Stimulated activated CD8-positive, alpha-beta memory T cell treated with anti-CD3 and anti-CD28 coated beads, Interleukin-4, amount 100 ng/mL, for 24 hours (primary cell): ENCODE results near the gene ZSCAN1.
A peak's percentile ranks its signal among the peaks of the same experiment; 100 is the strongest.

ENCODE experiments used
- DNase-seq: peaks from one replicate; pipeline ENCODE4 v3.0.0-alpha.2; 2020; ENCODE audit warnings: low read depth

Gene ZSCAN1

DNA sequence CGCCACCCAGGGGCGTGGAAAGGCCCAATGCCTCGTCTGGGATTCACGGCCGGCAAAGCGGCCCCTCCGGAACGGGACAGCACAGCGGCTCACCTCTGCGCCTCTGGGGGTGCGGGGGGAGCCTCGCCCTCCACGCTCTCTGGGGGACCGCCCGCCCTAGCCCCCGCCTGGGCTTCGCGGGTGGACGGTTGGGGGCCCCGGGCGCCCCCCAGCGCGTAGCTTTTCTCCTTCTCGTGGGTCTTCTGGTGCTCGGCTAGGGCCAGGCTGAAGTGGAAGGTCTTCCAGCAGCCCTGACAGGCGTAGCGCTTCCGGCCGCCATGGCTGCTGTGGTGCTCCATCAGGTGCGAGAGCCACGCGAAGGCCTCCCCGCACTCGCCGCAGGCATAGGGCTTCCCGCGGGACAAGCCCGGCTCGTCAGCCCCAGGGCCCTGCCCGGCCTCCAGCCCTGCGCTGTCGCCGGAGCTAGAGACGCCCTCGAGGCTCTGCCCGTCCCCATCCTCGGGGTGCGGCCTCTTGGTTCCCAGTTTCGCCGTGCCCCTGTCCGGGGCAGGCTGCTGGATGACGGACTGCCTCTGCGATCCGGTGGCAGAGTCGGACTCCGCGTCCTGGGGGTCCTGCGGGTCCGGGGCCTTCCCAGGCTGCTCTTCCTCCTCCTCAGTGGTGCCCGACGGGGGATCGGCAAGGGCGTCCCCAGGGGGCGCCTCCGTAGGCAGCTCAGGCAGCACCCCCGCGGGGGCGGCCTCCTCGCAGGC, 50.9 kb downstream of the ZSCAN1 start:
- no peak for DNase-seq

- no peak for DNase-seq
Measured at GRCh38 chr19:58085348-58085875, 51.6 kb downstream of the ZSCAN1 start.

GRCh38 chr19:58086825-58087710, 53.2 kb downstream of the ZSCAN1 start:
- DNase-seq, result no peak

DNA sequence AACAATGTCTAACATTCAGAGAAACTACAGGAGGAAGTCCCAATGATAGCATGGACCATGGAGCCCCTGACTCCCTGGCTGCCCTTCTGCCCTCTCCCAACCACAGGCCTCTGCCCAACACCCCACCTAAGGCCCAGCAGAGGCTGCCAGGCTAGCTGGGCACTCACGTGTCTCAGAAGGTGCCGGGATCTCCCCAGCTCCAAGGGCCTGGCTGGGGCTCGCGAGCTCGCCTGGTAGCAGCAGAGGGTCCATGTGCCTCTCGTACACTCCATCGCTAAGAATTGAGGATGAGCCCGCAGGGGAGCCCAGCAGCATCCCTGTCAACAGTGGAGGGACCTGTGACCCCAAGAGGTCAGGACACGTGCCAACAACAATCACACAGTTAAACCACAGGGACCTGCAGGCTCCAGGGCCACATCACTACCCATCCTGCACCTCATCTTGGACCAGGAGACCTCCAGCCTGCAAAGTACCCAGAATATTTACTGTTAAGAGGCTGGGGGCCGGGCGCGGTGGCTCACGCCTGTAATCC, 54.8 kb downstream of the ZSCAN1 start:
- no peak for DNase-seq

- DNase-seq, result no peak
Measured at GRCh38 chr19:58089846-58090245, 56.0 kb downstream of the ZSCAN1 start.

- no peak for DNase-seq
Measured at GRCh38 chr19:58091251-58091995, 57.6 kb downstream of the ZSCAN1 start.

- no peak for DNase-seq
Measured at GRCh38 chr19:58093071-58093470, 59.2 kb downstream of the ZSCAN1 start.

DNA sequence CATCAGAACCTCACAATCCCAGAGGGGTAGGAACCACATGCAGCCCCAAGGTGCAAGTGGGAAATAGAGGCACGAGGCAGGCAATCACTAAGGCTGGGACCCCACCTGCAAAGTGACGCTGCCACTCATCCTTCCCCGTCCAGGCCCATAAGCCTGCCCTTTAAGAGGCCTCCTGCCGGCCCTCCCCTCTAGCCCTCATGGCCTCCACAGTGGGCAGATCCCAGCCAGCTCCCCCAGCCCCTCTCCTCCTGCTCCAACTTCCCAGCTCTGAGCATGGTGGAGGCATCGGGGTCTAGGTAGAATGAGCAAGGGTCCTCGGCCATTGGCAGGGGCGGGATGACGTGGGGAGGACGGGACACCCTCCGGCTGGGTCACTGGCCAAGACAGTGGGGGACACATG, 61.5 kb downstream of the ZSCAN1 start:
- DNase-seq, result no peak

- no peak for DNase-seq
Measured at GRCh38 chr19:58096884-58097283, 63.1 kb downstream of the ZSCAN1 start.

DNA sequence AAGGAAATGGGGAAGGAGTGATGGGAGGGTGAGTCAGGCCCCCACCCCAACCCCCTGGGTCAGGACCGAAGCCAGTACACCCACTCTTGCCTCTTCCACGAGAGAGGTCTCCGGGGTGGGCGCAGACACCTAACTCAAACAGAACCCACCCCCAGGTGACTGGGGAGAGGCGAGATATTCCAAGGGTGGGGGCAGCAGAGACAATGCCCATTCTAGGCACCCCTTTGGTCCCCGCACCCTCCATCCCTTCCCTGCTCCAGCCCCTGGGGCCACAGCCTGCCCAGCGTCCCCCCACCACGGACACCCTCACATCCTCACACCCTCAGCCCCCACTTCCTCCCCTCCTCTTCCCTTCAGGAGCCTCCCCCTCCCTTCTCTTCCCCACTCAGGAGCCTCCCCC, 63.5 kb downstream of the ZSCAN1 start:
- no peak for DNase-seq

- DNase-seq, result peak; percentile 92
Measured at GRCh38 chr19:58097781-58098681, 64.2 kb downstream of the ZSCAN1 start, which contains the start of gene ZSCAN18. Gene ZSCAN18 (minus strand): TSS chr19:58098231. CDS start chr19:58090267, 7,964 bp downstream.

GRCh38 chr19:58098682-58098998, 64.8 kb downstream of the ZSCAN1 start:
- DNase-seq, result no peak
